OCI-M2 (cell line): Measurements from ENCODE around the gene PLCXD1.
"Not testable (repeated sequence)": the region's sequence is repeated elsewhere in the genome, so short reads cannot be mapped to it uniquely, and the experiment has no call there.

ENCODE experiments used
- DNase-seq: peaks from one replicate; lab custom pipeline; 2025; ENCODE audit not compliant: unreplicated experiment; lab: John Stamatoyannopoulos, UW

The PLCXD1 gene

GRCh38 chrX:349702-350101 lies 68.5 kb downstream of the PLCXD1 start:
- no peak for DNase-seq

GRCh38 chrX:350148-350533 lies 69.0 kb downstream of the PLCXD1 start:
- no peak for DNase-seq

GRCh38 chrX:350534-351323 lies 69.5 kb downstream of the PLCXD1 start:
- no peak for DNase-seq

- not testable (repeated sequence) for DNase-seq
Observed at GRCh38 chrX:351324-351641, 70.1 kb downstream of the PLCXD1 start.

GRCh38 chrX:351736-352135 lies 70.6 kb downstream of the PLCXD1 start:
- no peak for DNase-seq

GRCh38 chrX:352181-352580 lies 71.0 kb downstream of the PLCXD1 start:
- no peak for DNase-seq

- DNase-seq: no peak
Observed at GRCh38 chrX:352582-353314, 71.6 kb downstream of the PLCXD1 start.
